HEK293 (cell line): ENCODE measurements around the gene HMG20B.
A peak's percentile ranks its signal among the peaks of the same experiment; 100 is the strongest.

Experiments
- CTCF ChIA-PET: fragments of 350-600 bp; formaldehyde crosslinking; extraction: SDS; loops from one replicate; lab custom pipeline; 2021; ENCODE audit warnings: antibody characterized with exemption; lab: Yijun Ruan, JAX
- POLR2A ChIA-PET: fragments of 300-600 bp; formaldehyde crosslinking; extraction: SDS; loops from one replicate; lab custom pipeline; 2020; ENCODE audit warnings: antibody characterized with exemption, inconsistent platforms; lab: Yijun Ruan, JAX
- H3K27ac ChIP-seq: fragments of 200-500 bp; sonication (Bioruptor generic); 2 replicates; pipeline ENCODE4 v1.5.1; 2014; ENCODE audit warnings: low read depth, low read length, control low read depth, inconsistent platforms; ENCODE audit errors: extremely low read depth
- H3K36me3 ChIP-seq, 2 experiments: fragments of 200-500 bp in 1 of 2; sonication (Bioruptor generic) in 1 of 2; 1 replicate in 1 of 2; 2 replicates in 1 of 2; pipeline ENCODE4 v1.5.1; 2014 to 2017; ENCODE audit warnings: inconsistent platforms in 2 of 2, low read length in 2 of 2; ENCODE audit not compliant: control insufficient read depth in 2 of 2, insufficient read depth in 1 of 2
- H3K4me1 ChIP-seq: fragments of 200-500 bp; sonication (Bioruptor generic); 2 replicates; pipeline ENCODE4 v1.5.1; 2014; ENCODE audit warnings: mild to moderate bottlenecking, low read length, inconsistent platforms; ENCODE audit not compliant: control insufficient read depth, insufficient read depth
- H3K4me3 ChIP-seq: 2 replicates; pipeline ENCODE4 v1.5.1; 2011; ENCODE audit warnings: low read depth, mild to moderate bottlenecking, control low read depth, low read length, moderate library complexity
- H3K9me3 ChIP-seq: fragments of 200-500 bp; sonication (Bioruptor generic); 2 replicates; pipeline ENCODE4 v1.5.1; 2014; ENCODE audit warnings: low read depth, low read length, inconsistent platforms; ENCODE audit not compliant: control insufficient read depth, insufficient read depth
- GLI2 ChIP-seq: fragments of 450-650 bp; formaldehyde crosslinking; IDR thresholded peaks from 2 replicates; pipeline ENCODE4; 2017; ENCODE audit warnings: missing biosample characterization, missing genetic modification characterization, low read depth, borderline replicate concordance
- HOXA7 ChIP-seq: sonication (generic); formaldehyde crosslinking; IDR thresholded peaks from 2 replicates; pipeline ENCODE4 v1.8.1; 2022; ENCODE audit warnings: missing genetic modification reagents, borderline replicate concordance
- IKZF3 ChIP-seq: fragments of 450-650 bp; IDR thresholded peaks from 2 replicates; pipeline ENCODE4 v1.5.0; 2018; ENCODE audit warnings: missing biosample characterization, mild to moderate bottlenecking, missing genetic modification characterization, moderate library complexity
- KLF1 ChIP-seq: fragments of 450-650 bp; formaldehyde crosslinking; IDR thresholded peaks from 2 replicates; pipeline ENCODE4 v1.5.1; 2016; ENCODE audit warnings: missing biosample characterization, missing genetic modification characterization
- KLF10 ChIP-seq: fragments of 450-650 bp; IDR thresholded peaks from 2 replicates; pipeline ENCODE4 v1.5.1; 2018; ENCODE audit warnings: missing biosample characterization, mild to moderate bottlenecking, missing genetic modification characterization
- KLF17 ChIP-seq: fragments of 450-650 bp; formaldehyde crosslinking; IDR thresholded peaks from 2 replicates; pipeline ENCODE4 v1.5.1; 2016; ENCODE audit warnings: missing biosample characterization, missing genetic modification characterization
- KLF8 ChIP-seq: fragments of 450-650 bp; formaldehyde crosslinking; IDR thresholded peaks from 2 replicates; pipeline ENCODE4 v1.5.1; 2016; ENCODE audit warnings: missing biosample characterization, missing genetic modification characterization
- SCRT2 ChIP-seq: fragments of 450-650 bp; formaldehyde crosslinking; IDR thresholded peaks from 2 replicates; pipeline ENCODE4 v1.5.1; 2016; ENCODE audit warnings: missing biosample characterization, missing genetic modification characterization
- SP7 ChIP-seq: fragments of 450-650 bp; formaldehyde crosslinking; IDR thresholded peaks from 2 replicates; pipeline ENCODE4 v1.5.1; 2016; ENCODE audit warnings: missing biosample characterization, missing genetic modification characterization
- ZBTB8A ChIP-seq: fragments of 450-650 bp; formaldehyde crosslinking; IDR thresholded peaks from 2 replicates; pipeline ENCODE4 v1.5.1; 2016; ENCODE audit warnings: missing biosample characterization, missing genetic modification characterization
- ZNF341 ChIP-seq: fragments of 450-650 bp; formaldehyde crosslinking; IDR thresholded peaks from 2 replicates; pipeline ENCODE4; 2016; ENCODE audit warnings: low read depth, missing biosample characterization, missing genetic modification characterization
- ZNF354C ChIP-seq: fragments of 450-650 bp; formaldehyde crosslinking; IDR thresholded peaks from 2 replicates; pipeline ENCODE4 v1.5.1; 2016; ENCODE audit warnings: missing biosample characterization, missing genetic modification characterization, low read depth, borderline replicate concordance
- ZNF37A ChIP-seq: fragments of 450-650 bp; IDR thresholded peaks from 2 replicates; pipeline ENCODE4 v1.5.1; 2018; ENCODE audit warnings: missing biosample characterization, missing genetic modification characterization
- ZNF416 ChIP-seq: fragments of 450-650 bp; formaldehyde crosslinking; IDR thresholded peaks from 2 replicates; pipeline ENCODE4 v1.5.1; 2016; ENCODE audit warnings: missing biosample characterization, missing genetic modification characterization
- ZNF501 ChIP-seq: fragments of 450-650 bp; formaldehyde crosslinking; IDR thresholded peaks from 2 replicates; pipeline ENCODE4 v1.5.1; 2016; ENCODE audit warnings: missing biosample characterization, missing genetic modification characterization
- ZNF518A ChIP-seq: fragments of 450-650 bp; formaldehyde crosslinking; conservative IDR thresholded peaks from 2 replicates; pipeline ENCODE4 v1.5.1; 2016; ENCODE audit warnings: low read depth, missing biosample characterization, missing genetic modification characterization
- ZNF548 ChIP-seq: fragments of 450-650 bp; formaldehyde crosslinking; IDR thresholded peaks from 2 replicates; pipeline ENCODE4 v1.5.1; 2016; ENCODE audit warnings: missing biosample characterization, missing genetic modification characterization
- ZNF600 ChIP-seq: fragments of 450-650 bp; formaldehyde crosslinking; IDR thresholded peaks from 2 replicates; pipeline ENCODE4 v1.5.1; 2016; ENCODE audit warnings: missing biosample characterization, missing genetic modification characterization
- ZNF623 ChIP-seq: fragments of 450-650 bp; formaldehyde crosslinking; IDR thresholded peaks from 2 replicates; pipeline ENCODE4 v1.5.1; 2016; ENCODE audit warnings: missing biosample characterization, missing genetic modification characterization
- ZNF843 ChIP-seq: fragments of 450-650 bp; formaldehyde crosslinking; IDR thresholded peaks from 2 replicates; pipeline ENCODE4 v1.5.1; 2016; ENCODE audit warnings: missing biosample characterization, missing genetic modification characterization

The HMG20B gene

GRCh38 chr19:3537438-3538240, 35.1 kb upstream of the HMG20B start (continued):
- TF ChIP-seq KLF10 (tag by site-specific recombination) (no peak), KLF17 (peak; percentile 78)

GRCh38 chr19:3538258-3538929, 34.4 kb upstream of the HMG20B start:
- TF ChIP-seq SCRT2 (tag by site-specific recombination) (no peak), ZNF354C (tag by site-specific recombination) (no peak), ZNF518A (tag by site-specific recombination) (no peak), ZNF600 (tag by site-specific recombination) (peak; percentile 49; the same call in 1 of the 2 replicates), ZNF548 (tag by site-specific recombination) (no peak), ZNF843 (tag by site-specific recombination) (no peak), ZNF501 (tag by site-specific recombination) (no peak), SP7 (tag by site-specific recombination) (0 out of 2 replicates have a peak, but pooled peaks have one; percentile 2), HOXA7 (CRISPR knock-in tag) (no peak), ZNF37A (tag by site-specific recombination) (no peak), GLI2 (tag by site-specific recombination) (no peak)
- Histone ChIP-seq H3K4me3 (no peak overlapping the region), H3K4me1 (no peaks in the 10 kb centered on the region), H3K36me3 (peaks cover 3 to 38% of the 10 kb centered on the region in 2 experiments; a peak in 2 of 3 replicates), H3K9me3 (no peaks in the 10 kb centered on the region), H3K27ac (peak overlapping the region; percentile 1; the same call in 1 of the 2 replicates)
- ChIA-PET CTCF (no interaction called here), POLR2A (no interaction called here)

- Histone ChIP-seq H3K4me3 (no peak within 1 kb of the TSS), H3K9me3 (no peaks in the 10 kb centered on the region), H3K36me3 (peaks cover 3 to 38% of the 10 kb centered on the region in 2 experiments; a peak in 2 of 3 replicates), H3K4me1 (no peaks in the 10 kb centered on the region), H3K27ac (peak within 1 kb of the TSS; percentile 1; the same call in 1 of the 2 replicates)
- ChIA-PET CTCF (no interaction called here), POLR2A (interaction anchor here (0.6 kb wide), 1 partner anchor 13 kb away, joined by 3 read pairs; no protein-coding TSS in a partner anchor)
- TF ChIP-seq IKZF3 (tag by site-specific recombination) (no peak), KLF17 (peak; percentile 17; the same call in 1 of the 2 replicates), ZNF416 (tag by site-specific recombination) (no peak), KLF8 (peak; percentile 51; the same call in 1 of the 2 replicates), KLF1 (peak; percentile 18; the same call in 1 of the 2 replicates), ZNF341 (tag by site-specific recombination) (peak; percentile 63), ZNF623 (tag by site-specific recombination) (no peak), ZBTB8A (no peak)
These were observed 33.6 kb upstream of the HMG20B start, which contains the start of gene TEKTIP1 for GRCh38 chr19:3538965-3539755. Gene TEKTIP1, plus strand, starts transcription at chr19:3539174. Its CDS starts 4 bp downstream, at chr19:3539178.
